ENCODE measurements around the gene AKR1E2.

- TF ChIP-seq CTCF (IDR thresholded peaks at IDR 0.05; ENCODE audit: borderline replicate concordance, extremely low read depth, low read length, poor library complexity, severe bottlenecking) (no peak), EZH2 (IDR thresholded peaks at IDR 0.05; ENCODE audit: borderline replicate concordance, low read depth, low read length, severe bottlenecking) (no peak)
Observed at GRCh38 chr10:4867109-4867519, 41.1 kb downstream of the AKR1E2 start.

Data from DND-41 (cell line).